UCSD-AML1 (cell line): ENCODE data around the gene MSANTD3.

ENCODE experiments used
- DNase-seq: peaks from one replicate; lab custom pipeline; 2025; ENCODE audit not compliant: unreplicated experiment; lab: John Stamatoyannopoulos, UW

The MSANTD3 gene

GRCh38 chr9:100465274-100465673, 38.3 kb downstream of the MSANTD3 start:
- DNase-seq, result no peak

GRCh38 chr9:100465761-100466160, 38.8 kb downstream of the MSANTD3 start:
- no peak for DNase-seq

- no peak for DNase-seq
Observed at GRCh38 chr9:100466171-100466828, 39.4 kb downstream of the MSANTD3 start.

- no peak for DNase-seq
Observed at GRCh38 chr9:100466829-100467221, 39.9 kb downstream of the MSANTD3 start.

GRCh38 chr9:100468041-100468440, 41.1 kb downstream of the MSANTD3 start:
- DNase-seq, result no peak

GRCh38 chr9:100472268-100472667, 45.3 kb downstream of the MSANTD3 start:
- no peak for DNase-seq

GRCh38 chr9:100472788-100473275, 45.9 kb downstream of the MSANTD3 start, which contains the start of gene TMEFF1:
Gene TMEFF1, plus strand, starts transcription at chr9:100473149. Its CDS starts 396 bp downstream, at chr9:100473545.
- DNase-seq, result peak; percentile 29

- peak; percentile 19 for DNase-seq
Observed at GRCh38 chr9:100473276-100474081, 46.5 kb downstream of the MSANTD3 start.

- no peak for DNase-seq
Observed at GRCh38 chr9:100474082-100474923, 47.4 kb downstream of the MSANTD3 start.

- no peak for DNase-seq
Observed at GRCh38 chr9:100474924-100475276, 48.0 kb downstream of the MSANTD3 start.

- DNase-seq, result no peak
Observed at GRCh38 chr9:100477241-100477640, 50.3 kb downstream of the MSANTD3 start.

- DNase-seq, result no peak
Observed at GRCh38 chr9:100478192-100478591, 51.2 kb downstream of the MSANTD3 start.

GRCh38 chr9:100479820-100480219, 52.9 kb downstream of the MSANTD3 start:
- DNase-seq, result no peak

GRCh38 chr9:100485196-100485595, 58.3 kb downstream of the MSANTD3 start:
- DNase-seq, result no peak

- DNase-seq, result no peak
Observed at GRCh38 chr9:100486479-100487176, 59.7 kb downstream of the MSANTD3 start.

GRCh38 chr9:100488177-100488576, 61.2 kb downstream of the MSANTD3 start:
- DNase-seq, result no peak

GRCh38 chr9:100489836-100490235, 62.9 kb downstream of the MSANTD3 start:
- DNase-seq, result no peak

- peak; percentile 16 for DNase-seq
Observed at GRCh38 chr9:100492952-100493351, 66.0 kb downstream of the MSANTD3 start.

- DNase-seq, result no peak
Observed at GRCh38 chr9:100498592-100498991, 71.6 kb downstream of the MSANTD3 start.

GRCh38 chr9:100499460-100499859, 72.5 kb downstream of the MSANTD3 start:
- DNase-seq, result no peak

- DNase-seq, result no peak
Observed at GRCh38 chr9:100499866-100500265, 72.9 kb downstream of the MSANTD3 start.
